Duodenal mucosa (tissue), 2 donors: ENCODE results near the gene MEMO1.
"Not testable (repeated sequence)": the region's sequence is repeated elsewhere in the genome, so short reads cannot be mapped to it uniquely, and the experiment has no call there.

Experiments
- H3K27ac ChIP-seq: one replicate; pipeline ENCODE4 v1.7.0; 2013; ENCODE audit warnings: low read depth, low read length
- H3K27me3 ChIP-seq, 2 donors: one replicate each; pipeline ENCODE4 v1.7.0; 2013; ENCODE audit warnings: low read length in 2 of 2, control low read depth in 1 of 2; ENCODE audit not compliant: insufficient read depth in 2 of 2, control insufficient read depth in 1 of 2
- H3K36me3 ChIP-seq, 2 donors: one replicate each; pipeline ENCODE4 v1.7.0; 2013; ENCODE audit warnings: low read length in 2 of 2, control low read depth in 1 of 2; ENCODE audit not compliant: insufficient read depth in 2 of 2, control insufficient read depth in 1 of 2
- H3K4me1 ChIP-seq, 2 donors: one replicate each; pipeline ENCODE4 v1.7.0; 2013; ENCODE audit warnings: low read length in 2 of 2, control low read depth in 1 of 2; ENCODE audit not compliant: insufficient read depth in 2 of 2, control insufficient read depth in 1 of 2
- H3K4me3 ChIP-seq, 2 donors: one replicate each; pipeline ENCODE4 v1.7.0; 2013; ENCODE audit warnings: low read length in 2 of 2, low read depth in 1 of 2
- H3K9ac ChIP-seq, 2 donors: one replicate each; pipeline ENCODE4 v1.7.0; 2013; ENCODE audit warnings: low read length in 2 of 2, low read depth in 1 of 2
- H3K9me3 ChIP-seq, 2 donors: one replicate each; pipeline ENCODE4 v1.7.0; 2013; ENCODE audit warnings: low read length in 2 of 2, control low read depth in 1 of 2; ENCODE audit not compliant: control insufficient read depth in 1 of 2

Gene MEMO1

DNA sequence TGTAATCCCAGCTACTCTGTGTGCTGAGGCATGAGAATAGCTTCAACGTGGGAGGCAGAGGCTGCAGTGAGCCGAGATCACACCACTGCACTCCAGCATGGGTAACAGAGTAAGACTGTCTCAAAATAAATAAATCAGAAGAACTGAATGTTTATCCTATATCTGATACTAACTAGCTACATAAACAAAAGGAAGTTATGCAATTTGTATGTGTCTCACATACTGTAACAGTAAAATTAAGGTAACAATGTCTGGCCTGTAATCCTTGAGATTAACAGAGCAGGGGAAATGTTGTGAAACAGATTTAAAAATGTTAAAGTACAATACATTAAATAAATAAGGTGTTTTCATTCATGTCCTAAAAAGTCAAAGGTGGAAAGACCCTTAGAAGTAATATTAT, 150.8 kb downstream of the MEMO1 start:
- no peaks in the 10 kb centered on the region for H3K9me3 ChIP-seq
- no peaks in the 10 kb centered on the region for H3K36me3 ChIP-seq
- no peaks in the 10 kb centered on the region for H3K27me3 ChIP-seq
- H3K9ac ChIP-seq = no peak overlapping the region
- no peaks in the 10 kb centered on the region for H3K4me1 ChIP-seq
- H3K4me3 ChIP-seq = no peak overlapping the region
- H3K27ac ChIP-seq = no peak overlapping the region

DNA sequence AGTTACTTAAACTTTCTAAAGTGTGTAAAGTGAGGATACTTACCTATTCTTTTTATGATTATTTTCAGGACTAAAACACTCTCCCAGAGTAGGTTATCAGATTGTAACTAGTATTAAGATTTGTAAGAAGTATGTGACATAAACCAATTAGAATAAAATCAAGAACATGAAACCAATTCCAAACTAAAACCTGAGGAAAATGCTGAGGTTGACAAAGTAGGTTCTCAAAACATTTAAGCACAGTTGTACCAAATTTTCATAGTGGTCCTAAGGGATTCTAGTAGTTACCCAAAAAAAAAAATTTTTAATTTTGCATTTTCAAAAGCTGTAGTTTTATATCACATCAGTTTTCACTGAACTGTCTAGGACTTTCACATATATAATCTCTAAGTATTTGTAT, 157.3 kb downstream of the MEMO1 start:
- Histone ChIP-seq H3K9me3 (no peaks in the 10 kb centered on the region), H3K36me3 (no peaks in the 10 kb centered on the region), H3K27me3 (no peaks in the 10 kb centered on the region), H3K27ac (no peak overlapping the region), H3K9ac (no peak overlapping the region), H3K4me3 (no peak overlapping the region), H3K4me1 (no peaks in the 10 kb centered on the region)

DNA sequence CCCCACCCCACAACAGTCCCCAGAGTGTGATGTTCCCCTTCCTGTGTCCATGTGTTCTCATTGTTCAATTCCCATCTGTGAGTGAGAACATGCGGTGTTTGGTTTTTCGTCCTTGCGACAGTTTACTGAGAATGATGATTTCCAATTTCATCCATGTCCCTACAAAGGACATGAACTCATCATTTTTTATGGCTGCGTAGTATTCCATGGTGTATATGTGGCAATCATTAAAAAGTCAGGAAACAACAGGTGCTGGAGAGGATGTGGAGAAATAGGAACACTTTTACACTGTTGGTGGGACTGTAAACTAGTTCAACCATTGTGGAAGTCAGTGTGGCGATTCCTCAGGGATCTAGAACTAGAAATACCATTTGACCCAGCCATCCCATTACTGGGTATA, 168.7 kb downstream of the MEMO1 start:
- H3K4me3 ChIP-seq, H3K27ac ChIP-seq, H3K27me3 ChIP-seq, H3K4me1 ChIP-seq, H3K36me3 ChIP-seq, H3K9me3 ChIP-seq, H3K9ac ChIP-seq: not testable (repeated sequence)

DNA sequence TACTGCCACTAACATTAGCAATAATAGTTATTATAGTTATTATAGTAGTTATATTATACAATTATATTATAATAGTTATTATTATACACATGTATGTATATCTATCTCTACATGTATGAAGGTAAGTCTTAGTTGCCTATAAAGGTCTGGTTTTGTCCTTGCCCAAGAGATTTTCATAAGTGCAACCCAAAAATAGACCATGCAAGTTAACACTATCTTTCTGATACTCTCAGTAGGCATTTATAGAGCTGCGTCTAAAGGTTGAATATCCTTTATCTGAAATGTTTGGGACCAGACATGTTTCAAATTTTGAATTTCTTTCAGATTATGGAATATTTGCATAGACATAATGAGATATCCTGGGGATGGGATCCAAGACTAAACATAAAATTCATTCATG, 175.4 kb downstream of the MEMO1 start:
- Histone ChIP-seq H3K4me1 (no peaks in the 10 kb centered on the region), H3K36me3 (no peaks in the 10 kb centered on the region), H3K27me3 (no peaks in the 10 kb centered on the region), H3K4me3 (no peak overlapping the region), H3K9me3 (no peaks in the 10 kb centered on the region), H3K27ac (no peak overlapping the region), H3K9ac (no peak overlapping the region)

DNA sequence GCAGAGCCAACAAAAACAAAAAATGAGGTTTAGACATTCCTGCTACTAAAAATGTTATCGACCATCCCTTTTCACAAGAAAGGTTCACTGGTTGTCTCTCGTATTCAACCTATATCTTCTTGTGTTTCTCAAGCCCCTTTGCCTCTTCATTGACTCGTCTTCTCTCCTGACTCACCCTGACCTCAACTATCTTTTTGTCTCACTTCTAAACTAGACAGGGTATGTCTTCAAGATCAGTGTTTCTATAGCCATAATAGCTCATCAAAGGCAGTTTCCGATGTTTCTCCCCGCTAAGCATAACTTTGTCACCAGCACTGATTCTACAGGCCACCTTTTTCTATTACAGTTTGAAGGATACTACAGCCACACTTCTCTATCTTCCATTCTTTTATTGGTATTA, 178.4 kb downstream of the MEMO1 start:
- H3K9me3 ChIP-seq = peaks cover 4 to 17% of the 10 kb centered on the region in 2 donors
- H3K27ac ChIP-seq = no peak overlapping the region
- no peaks in the 10 kb centered on the region for H3K27me3 ChIP-seq
- no peaks in the 10 kb centered on the region for H3K4me1 ChIP-seq
- H3K36me3 ChIP-seq = no peaks in the 10 kb centered on the region
- no peak overlapping the region for H3K4me3 ChIP-seq
- H3K9ac ChIP-seq = no peak overlapping the region

DNA sequence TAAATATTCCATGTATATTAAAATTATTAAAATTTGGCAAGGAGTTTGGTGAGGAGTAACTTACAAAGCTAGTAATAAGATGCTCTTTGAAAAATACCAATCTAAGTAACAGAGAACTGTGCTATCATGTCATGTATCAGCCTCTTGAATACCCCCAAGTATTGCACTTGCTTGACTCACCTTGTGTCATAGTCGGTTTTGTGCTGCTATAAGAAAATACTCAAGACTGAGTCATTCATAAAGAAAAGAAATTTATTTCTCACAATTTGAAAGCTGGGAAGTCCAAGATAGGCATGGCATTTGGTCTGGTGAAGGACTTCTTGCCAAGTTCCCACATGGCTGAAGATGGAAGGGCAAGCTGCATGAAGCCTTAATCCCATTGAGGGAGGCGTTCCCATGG, 179.2 kb downstream of the MEMO1 start:
- Histone ChIP-seq H3K36me3 (no peaks in the 10 kb centered on the region), H3K4me3 (no peak overlapping the region), H3K27me3 (no peaks in the 10 kb centered on the region), H3K9me3 (peaks cover 4 to 17% of the 10 kb centered on the region in 2 donors), H3K27ac (no peak overlapping the region), H3K4me1 (no peaks in the 10 kb centered on the region), H3K9ac (no peak overlapping the region)

DNA sequence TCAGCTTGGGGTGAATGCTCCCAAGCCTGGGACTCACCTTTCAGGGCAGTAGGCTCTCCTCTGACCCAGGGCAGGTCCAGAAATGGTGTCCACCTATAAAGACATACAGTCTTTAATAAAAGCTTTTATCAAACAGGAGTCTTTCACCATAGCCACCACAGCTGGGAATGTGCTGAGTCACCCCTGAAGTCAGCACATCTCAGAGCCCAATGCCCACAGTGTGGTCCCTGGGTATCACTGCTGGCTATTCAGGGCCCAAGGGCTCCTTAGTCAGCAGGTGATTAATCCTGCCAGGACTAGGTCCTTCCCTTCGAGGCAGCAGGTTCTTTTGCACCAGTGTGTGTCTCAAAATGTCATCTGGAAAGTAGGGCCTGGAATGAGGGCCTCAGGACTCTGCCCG, 181.9 kb downstream of the MEMO1 start:
- H3K4me1 ChIP-seq = no peaks in the 10 kb centered on the region
- peaks cover 4 to 22% of the 10 kb centered on the region in 2 donors for H3K9me3 ChIP-seq
- no peak overlapping the region for H3K9ac ChIP-seq
- H3K27me3 ChIP-seq = no peaks in the 10 kb centered on the region
- H3K27ac ChIP-seq = no peak overlapping the region
- H3K4me3 ChIP-seq = no peak overlapping the region
- no peaks in the 10 kb centered on the region for H3K36me3 ChIP-seq

DNA sequence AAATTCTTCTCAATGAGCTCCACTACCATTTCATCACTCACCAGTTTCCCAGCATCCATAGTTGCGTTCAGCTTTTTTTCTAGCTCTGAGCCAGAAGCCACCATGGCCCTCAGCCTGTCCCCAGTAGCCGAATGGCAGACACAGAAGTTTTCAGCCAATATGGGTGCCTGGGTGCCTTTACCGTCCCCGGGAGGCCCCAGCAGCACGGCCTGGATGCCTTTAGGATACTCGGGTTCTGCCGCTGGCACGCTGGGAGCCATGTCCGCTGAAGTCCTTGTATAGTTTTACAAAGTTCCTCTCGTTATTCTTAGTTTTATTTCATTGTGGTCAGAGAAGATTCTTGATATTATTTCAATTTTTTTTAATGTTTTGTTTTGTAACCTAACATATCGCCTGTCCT, 187.2 kb downstream of the MEMO1 start:
- peaks cover 17 to 22% of the 10 kb centered on the region in 2 donors for H3K9me3 ChIP-seq
- no peak overlapping the region for H3K9ac ChIP-seq
- H3K27ac ChIP-seq = no peak overlapping the region
- no peak overlapping the region for H3K4me3 ChIP-seq
- no peaks in the 10 kb centered on the region for H3K36me3 ChIP-seq
- no peaks in the 10 kb centered on the region for H3K27me3 ChIP-seq
- no peaks in the 10 kb centered on the region for H3K4me1 ChIP-seq

DNA sequence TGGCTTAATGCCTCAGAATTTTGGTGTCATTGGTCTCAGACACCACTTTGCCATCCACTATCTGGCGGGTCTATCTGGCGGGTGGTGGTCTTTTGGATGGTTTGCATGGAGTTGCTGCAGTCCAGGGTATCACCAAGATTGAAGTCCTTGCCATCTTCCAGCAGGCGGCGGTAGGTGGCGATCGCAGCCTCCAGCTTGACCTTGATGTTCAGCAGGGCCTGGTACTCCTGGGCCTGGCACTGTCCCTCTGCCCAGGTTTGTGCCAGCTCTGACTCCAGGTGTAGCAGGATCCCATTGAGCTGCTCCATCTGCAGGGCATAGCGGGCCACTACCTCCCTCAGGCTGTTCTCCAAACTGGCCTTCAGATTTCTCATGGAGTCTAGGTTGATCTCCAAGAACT, 188.2 kb downstream of the MEMO1 start:
- H3K9me3 ChIP-seq = peaks cover 14 to 17% of the 10 kb centered on the region in 2 donors
- H3K27me3 ChIP-seq = no peaks in the 10 kb centered on the region
- no peak overlapping the region for H3K9ac ChIP-seq
- no peak overlapping the region for H3K4me3 ChIP-seq
- no peaks in the 10 kb centered on the region for H3K36me3 ChIP-seq
- H3K27ac ChIP-seq = no peak overlapping the region
- H3K4me1 ChIP-seq = no peaks in the 10 kb centered on the region
